Stimulated activated CD8-positive, alpha-beta memory T cell treated with anti-CD3 and anti-CD28 coated beads, Interleukin-7, amount 100 ng/mL, for 48 hours (primary cell): ENCODE measurements around the gene MBTD1.
A peak's percentile ranks its signal among the peaks of the same experiment; 100 is the strongest.
"Not testable (repeated sequence)": the region's sequence is repeated elsewhere in the genome, so short reads cannot be mapped to it uniquely, and the experiment has no call there.

Experiments used
- DNase-seq, 2 donors: peaks; one replicate each; pipeline ENCODE4 v3.0.0-alpha.2; 2020; ENCODE audit warnings: low read depth in 1 of 2; ENCODE audit errors: extremely low read depth in 1 of 2

The MBTD1 gene

GRCh38 chr17:51191895-51192294, 68.0 kb downstream of the MBTD1 start:
- DNase-seq: no peak

GRCh38 chr17:51189628-51190027, 70.2 kb downstream of the MBTD1 start:
- no peak for DNase-seq

GRCh38 chr17:51189162-51189561, 70.7 kb downstream of the MBTD1 start:
- no peak for DNase-seq

GRCh38 chr17:51188271-51188833, 71.5 kb downstream of the MBTD1 start:
- no peak for DNase-seq

- no peak for DNase-seq
Observed at GRCh38 chr17:51185763-51186332, 74.0 kb downstream of the MBTD1 start.

- DNase-seq: no peak
Observed at GRCh38 chr17:51184124-51184523, 75.7 kb downstream of the MBTD1 start.

GRCh38 chr17:51180486-51180885, 79.4 kb downstream of the MBTD1 start:
- no peak for DNase-seq

- not testable (repeated sequence) for DNase-seq
Observed at GRCh38 chr17:51172030-51172429, 87.8 kb downstream of the MBTD1 start.

GRCh38 chr17:51170736-51171135, 89.1 kb downstream of the MBTD1 start:
- DNase-seq: no peak

GRCh38 chr17:51169340-51169739, 90.5 kb downstream of the MBTD1 start:
- no peak for DNase-seq

- peak; percentile 45 to 46 for DNase-seq
Observed at GRCh38 chr17:51166987-51167931, 92.6 kb downstream of the MBTD1 start.

GRCh38 chr17:51166198-51166986, 93.5 kb downstream of the MBTD1 start, which contains the start of gene NME2:
NME2 (plus strand) TSS chr17:51166411; CDS start chr17:51166831, 420 bp downstream.
- DNase-seq: peak; percentile 65 to 76

- no peak for DNase-seq
Observed at GRCh38 chr17:51165680-51166197, 94.1 kb downstream of the MBTD1 start.

GRCh38 chr17:51164911-51165679, 94.8 kb downstream of the MBTD1 start:
- no peak for DNase-seq

GRCh38 chr17:51161541-51161940, 98.3 kb downstream of the MBTD1 start:
- no peak for DNase-seq

- no peak for DNase-seq
Observed at GRCh38 chr17:51159604-51160003, 100.2 kb downstream of the MBTD1 start.

GRCh38 chr17:51155416-51155815, 104.4 kb downstream of the MBTD1 start:
- DNase-seq: no peak

- DNase-seq: no peak
Observed at GRCh38 chr17:51154176-51154575, 105.7 kb downstream of the MBTD1 start.

- peak; percentile 95 for DNase-seq
Observed at GRCh38 chr17:51153210-51154072, 106.4 kb downstream of the MBTD1 start, which contains the start of gene NME1. NME1 (plus strand) TSS chr17:51153559; CDS start chr17:51155655, 2,096 bp downstream.
